Mesenchymal stem cell (in vitro differentiated cells and primary cell): Measurements from ENCODE around the gene SUSD2.

ENCODE experiments used
- DNase-seq: peaks from one replicate; pipeline ENCODE4 v3.0.0-alpha.2; 2013
- H2AFZ ChIP-seq: one replicate; pipeline ENCODE4 v1.6.1; 2013; ENCODE audit warnings: low read depth, mild to moderate bottlenecking, control low read depth, inconsistent platforms, low read length, moderate library complexity
- H2AK5ac ChIP-seq: 2 replicates; pipeline ENCODE4 v1.6.1; 2013; ENCODE audit warnings: low read length, moderate library complexity, mild to moderate bottlenecking, inconsistent platforms; ENCODE audit not compliant: severe bottlenecking
- H2BK120ac ChIP-seq: one replicate; pipeline ENCODE4 v1.6.1; 2013; ENCODE audit warnings: low read depth, mild to moderate bottlenecking, inconsistent platforms, low read length, moderate library complexity
- H2BK12ac ChIP-seq, 2 experiments: one replicate each; pipeline ENCODE4 v1.6.1; 2013; ENCODE audit warnings: inconsistent platforms in 2 of 2, low read length in 2 of 2, mild to moderate bottlenecking in 2 of 2, moderate library complexity in 2 of 2, control low read depth in 1 of 2
- H2BK15ac ChIP-seq: one replicate; pipeline ENCODE4 v1.6.1; 2013; ENCODE audit warnings: mild to moderate bottlenecking, low read depth, inconsistent platforms; ENCODE audit not compliant: poor library complexity, severe bottlenecking
- H2BK5ac ChIP-seq: 2 replicates; pipeline ENCODE4 v1.6.1; 2013; ENCODE audit warnings: low read depth, mild to moderate bottlenecking, low read length, control low read depth, inconsistent platforms; ENCODE audit not compliant: poor library complexity, severe bottlenecking
- H3K14ac ChIP-seq, 2 experiments: one replicate each; pipeline ENCODE4 v1.6.1; 2013; ENCODE audit warnings: inconsistent platforms in 2 of 2, low read length in 2 of 2, control low read depth in 1 of 2, mild to moderate bottlenecking in 1 of 2, moderate library complexity in 1 of 2
- H3K18ac ChIP-seq, 2 experiments: one replicate each; pipeline ENCODE4 v1.6.1; 2013; ENCODE audit warnings: inconsistent platforms in 2 of 2, low read length in 2 of 2, control low read depth in 1 of 2, low read depth in 1 of 2, mild to moderate bottlenecking in 1 of 2
- H3K23ac ChIP-seq, 2 experiments: one replicate each; pipeline ENCODE4 v1.6.1; 2013; ENCODE audit warnings: inconsistent platforms in 2 of 2, low read length in 2 of 2, mild to moderate bottlenecking in 2 of 2, moderate library complexity in 2 of 2, control low read depth in 1 of 2
- H3K27ac ChIP-seq: 2 replicates; pipeline ENCODE4 v1.5.1; 2013; ENCODE audit warnings: mild to moderate bottlenecking, moderate library complexity, low read length, control low read depth, inconsistent platforms; ENCODE audit not compliant: poor library complexity, severe bottlenecking
- H3K27me3 ChIP-seq, 2 experiments: 2 replicates each; pipeline versions ENCODE4 v1.6.1 to v1.7.0; 2013; ENCODE audit warnings: low read length in 2 of 2, mild to moderate bottlenecking in 2 of 2, moderate library complexity in 2 of 2, control low read depth in 1 of 2, inconsistent platforms in 1 of 2; ENCODE audit not compliant: control insufficient read depth in 1 of 2, insufficient read depth in 1 of 2
- H3K36me3 ChIP-seq, 2 experiments: 2 replicates each; pipeline versions ENCODE4 v1.6.1 to v1.7.0; 2013; ENCODE audit warnings: low read length in 2 of 2, control low read depth in 1 of 2, inconsistent platforms in 1 of 2, low read depth in 1 of 2, mild to moderate bottlenecking in 1 of 2; ENCODE audit not compliant: insufficient read depth in 2 of 2, control insufficient read depth in 1 of 2
- H3K4ac ChIP-seq, 2 experiments: one replicate each; pipeline ENCODE4 v1.6.1; 2013; ENCODE audit warnings: inconsistent platforms in 2 of 2, low read length in 2 of 2, mild to moderate bottlenecking in 2 of 2, moderate library complexity in 2 of 2, control low read depth in 1 of 2, low read depth in 1 of 2
- H3K4me1 ChIP-seq: 2 replicates; pipeline ENCODE4 v1.6.1; 2013; ENCODE audit warnings: low read depth, low read length, control low read depth; ENCODE audit not compliant: control insufficient read depth, insufficient read depth
- H3K4me2 ChIP-seq: 2 replicates; pipeline ENCODE4 v1.6.1; 2013; ENCODE audit warnings: low read length, mild to moderate bottlenecking, inconsistent platforms; ENCODE audit not compliant: poor library complexity, severe bottlenecking
- H3K4me3 ChIP-seq, 2 experiments: 2 replicates each; pipeline versions ENCODE4 v1.5.1 to v1.7.0; 2013; ENCODE audit warnings: low read length in 2 of 2, mild to moderate bottlenecking in 2 of 2, control low read depth in 1 of 2, low read depth in 1 of 2; ENCODE audit not compliant: insufficient read depth in 1 of 2
- H3K79me1 ChIP-seq: replicated peaks from 2 replicates; pipeline ENCODE4 v1.6.1; 2013; ENCODE audit warnings: mild to moderate bottlenecking, control low read depth, low read length, inconsistent platforms; ENCODE audit not compliant: poor library complexity, severe bottlenecking
- H3K9ac ChIP-seq: 2 replicates; pipeline ENCODE4 v1.7.0; 2013; ENCODE audit warnings: mild to moderate bottlenecking, low read length, moderate library complexity
- H3K9me3 ChIP-seq: 2 replicates; pipeline ENCODE4 v1.7.0; 2013; ENCODE audit warnings: mild to moderate bottlenecking, low read length; ENCODE audit not compliant: control insufficient read depth
- H4K8ac ChIP-seq: one replicate; pipeline ENCODE4 v1.6.1; 2013; ENCODE audit warnings: inconsistent platforms, mild to moderate bottlenecking, low read length, moderate library complexity
- H4K91ac ChIP-seq: one replicate; pipeline ENCODE4 v1.6.1; 2013; ENCODE audit warnings: mild to moderate bottlenecking, low read length, inconsistent platforms
- WGBS: methylation state at CpG from one replicate; pipeline ENCODE4 v1.1.7; 2013; ENCODE audit warnings: mixed read lengths; 5-methylcytosine and 5-hydroxymethylcytosine counted together

SUSD2 gene

DNA sequence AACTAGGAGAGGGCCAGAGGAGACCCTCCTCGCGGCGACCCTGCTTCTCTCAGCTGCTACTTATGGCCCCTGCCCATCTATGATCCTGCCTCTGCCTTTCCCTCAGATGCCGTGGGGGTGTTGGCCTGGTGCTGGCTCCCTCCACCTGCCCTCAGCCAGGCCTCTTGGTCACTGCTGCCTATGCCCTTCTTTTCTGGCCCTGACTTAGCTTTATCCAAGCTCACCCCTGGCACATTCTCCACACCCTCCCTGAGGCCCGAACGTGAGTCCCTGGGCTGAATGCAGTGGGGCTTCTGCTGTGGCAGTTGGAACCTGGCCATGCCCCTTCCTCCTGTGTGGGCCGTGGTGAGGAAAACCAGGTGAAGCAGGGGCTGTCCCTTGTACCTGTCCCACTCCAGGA lies 19.8 kb upstream of the SUSD2 start:
- Histone ChIP-seq H4K8ac (peak overlapping the region; percentile 27), H3K27ac (no peak overlapping the region), H2BK15ac (no peak overlapping the region), H3K79me1 (peaks cover 17% of the 10 kb centered on the region), H3K4me1 (peaks cover 32% of the 10 kb centered on the region), H2AK5ac (no peak overlapping the region), H4K91ac (no peak overlapping the region), H3K36me3 (peaks cover 31 to 62% of the 10 kb centered on the region in 2 experiments), H2BK12ac (no peak overlapping the region), H3K23ac (no peak overlapping the region), H3K4me3 (no peak overlapping the region), H2BK120ac (no peak overlapping the region), H2BK5ac (no peak overlapping the region), H2AFZ (no peak overlapping the region), H3K27me3 (no peaks in the 10 kb centered on the region), H3K4ac (no peak overlapping the region), H3K4me2 (no peak overlapping the region), H3K18ac (no peak overlapping the region), H3K14ac (no peak overlapping the region), H3K9me3 (no peaks in the 10 kb centered on the region), H3K9ac (no peak overlapping the region)
- DNase-seq: no peak
- WGBS: 96% methylated on average over 7 of the region's 7 CpGs

DNA sequence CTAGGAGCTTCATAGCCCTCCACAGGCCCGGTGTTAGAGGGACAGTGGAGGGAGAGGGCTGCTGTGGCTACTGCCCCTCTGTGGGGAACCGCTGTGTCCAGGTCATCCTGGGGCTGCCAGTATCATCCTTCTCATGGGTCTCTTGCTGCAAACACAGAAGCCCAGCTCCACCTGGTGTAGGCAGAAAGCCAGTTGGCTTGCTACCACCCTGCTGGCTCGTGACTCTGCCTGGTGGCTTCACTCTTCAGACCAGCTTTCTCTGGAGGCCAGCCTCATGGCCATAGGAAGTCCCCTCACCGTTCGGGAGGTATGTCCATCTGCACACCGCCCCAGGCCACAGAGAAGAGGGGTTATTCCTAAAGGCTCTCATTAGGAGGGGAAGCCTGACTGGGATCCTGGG lies 19.4 kb upstream of the SUSD2 start:
- no peak overlapping the region for H2BK5ac ChIP-seq
- WGBS: 94% methylated on average over 6 of the region's 6 CpGs
- no peak overlapping the region for H3K9ac ChIP-seq
- H3K4ac ChIP-seq: no peak overlapping the region
- no peak overlapping the region for H2BK120ac ChIP-seq
- no peaks in the 10 kb centered on the region for H3K9me3 ChIP-seq
- no peak overlapping the region for H2AK5ac ChIP-seq
- no peak overlapping the region for H4K8ac ChIP-seq
- no peak overlapping the region for H3K4me2 ChIP-seq
- peaks cover 17% of the 10 kb centered on the region for H3K79me1 ChIP-seq
- no peak overlapping the region for H3K23ac ChIP-seq
- H3K27me3 ChIP-seq: no peaks in the 10 kb centered on the region
- H4K91ac ChIP-seq: no peak overlapping the region
- H3K36me3 ChIP-seq: peaks cover 34 to 66% of the 10 kb centered on the region in 2 experiments
- no peak overlapping the region for H3K4me3 ChIP-seq
- H3K18ac ChIP-seq: no peak overlapping the region
- no peak for DNase-seq
- H2BK12ac ChIP-seq: no peak overlapping the region
- H2BK15ac ChIP-seq: no peak overlapping the region
- no peak overlapping the region for H2AFZ ChIP-seq
- no peak overlapping the region for H3K27ac ChIP-seq
- no peak overlapping the region for H3K14ac ChIP-seq
- H3K4me1 ChIP-seq: peaks cover 28% of the 10 kb centered on the region

- DNase-seq: no peak
- Histone ChIP-seq H4K91ac (peak overlapping the region; percentile 25), H3K4me3 (no peak overlapping the region), H4K8ac (no peak overlapping the region), H3K18ac (no peak overlapping the region), H2BK15ac (no peak overlapping the region), H3K9ac (no peak overlapping the region), H3K4me2 (no peak overlapping the region), H2BK5ac (no peak overlapping the region), H3K27ac (no peak overlapping the region), H3K36me3 (peaks cover 39 to 72% of the 10 kb centered on the region in 2 experiments), H2AFZ (no peak overlapping the region), H3K4me1 (peaks cover 22% of the 10 kb centered on the region), H3K27me3 (no peaks in the 10 kb centered on the region), H3K23ac (no peak overlapping the region), H2BK12ac (no peak overlapping the region), H2AK5ac (no peak overlapping the region), H3K79me1 (peaks cover 17% of the 10 kb centered on the region), H2BK120ac (no peak overlapping the region), H3K4ac (no peak overlapping the region), H3K14ac (no peak overlapping the region), H3K9me3 (no peaks in the 10 kb centered on the region)
- WGBS: 95% methylated on average over 6 of the region's 6 CpGs
These were observed 18.9 kb upstream of the SUSD2 start for GRCh38 chr22:24162436-24162835.

GRCh38 chr22:24164243-24164642 lies 17.0 kb upstream of the SUSD2 start:
- Histone ChIP-seq H3K14ac (no peak overlapping the region), H2BK120ac (no peak overlapping the region), H3K18ac (no peak overlapping the region), H3K27me3 (no peaks in the 10 kb centered on the region), H3K9ac (no peak overlapping the region), H3K4ac (no peak overlapping the region), H3K36me3 (peaks cover 52 to 86% of the 10 kb centered on the region in 2 experiments), H2BK15ac (no peak overlapping the region), H4K8ac (no peak overlapping the region), H3K79me1 (peaks cover 10% of the 10 kb centered on the region), H3K4me1 (peaks cover 15% of the 10 kb centered on the region), H4K91ac (no peak overlapping the region), H3K4me3 (no peak overlapping the region), H2BK5ac (no peak overlapping the region), H3K23ac (no peak overlapping the region), H2AFZ (no peak overlapping the region), H3K9me3 (no peaks in the 10 kb centered on the region), H2AK5ac (no peak overlapping the region), H2BK12ac (peak overlapping the region in 1 of 2 experiments; percentile 14), H3K27ac (no peak overlapping the region), H3K4me2 (no peak overlapping the region)
- 96% methylated on average over 10 of the region's 10 CpGs for WGBS
- no peak for DNase-seq
